GM12878 (cell line): Measurements from ENCODE around the gene GMDS. TPM values are rescaled to one million over a fixed set of nuclear protein-coding genes. Genes with fewer than 3 reads are reported as not detected.
A peak's percentile ranks its signal among the peaks of the same experiment; 100 is the strongest.

ENCODE experiments used
- ATF7 ChIP-seq: fragments of 450-650 bp; IDR thresholded peaks from 2 replicates; pipeline ENCODE4 v1.6.1; 2016; ENCODE audit warnings: low read depth, mild to moderate bottlenecking
- BCLAF1 ChIP-seq: fragments of 450-650 bp; IDR thresholded peaks from 2 replicates; pipeline ENCODE4 v1.6.1; 2017; ENCODE audit warnings: antibody characterized with exemption, mild to moderate bottlenecking, moderate library complexity
- BMI1 ChIP-seq: fragments of 450-650 bp; IDR thresholded peaks from 2 replicates; pipeline ENCODE4 v1.6.1; 2016; ENCODE audit warnings: mild to moderate bottlenecking, moderate library complexity, borderline replicate concordance
- CBFB ChIP-seq: IDR thresholded peaks from 2 replicates; pipeline ENCODE4 v1.6.1; 2016; ENCODE audit warnings: antibody characterized with exemption, low read depth
- CUX1 ChIP-seq: IDR thresholded peaks from 2 replicates; pipeline ENCODE4 v1.6.1; 2012; ENCODE audit warnings: improper control_type of control experiment, low read depth, low read length; ENCODE audit not compliant: insufficient replicate concordance
- DPF2 ChIP-seq: fragments of 450-650 bp; IDR thresholded peaks from 2 replicates; pipeline ENCODE4 v1.6.1; 2017; ENCODE audit warnings: mild to moderate bottlenecking
- EP300 ChIP-seq, 2 experiments: fragments of 150-350 bp in 1 of 2; IDR thresholded peaks; 2 replicates each; pipeline ENCODE4 v1.6.1; 2011 to 2012; ENCODE audit warnings: low read depth in 2 of 2, low read length in 2 of 2, borderline replicate concordance in 1 of 2, improper control_type of control experiment in 1 of 2, inconsistent platforms in 1 of 2; ENCODE audit not compliant: control insufficient read depth in 1 of 2
- MEF2B ChIP-seq: fragments of 450-650 bp; IDR thresholded peaks from 2 replicates; pipeline ENCODE4 v1.6.1; 2018; ENCODE audit warnings: mild to moderate bottlenecking, moderate library complexity; ENCODE audit not compliant: partially characterized antibody, poor library complexity, severe bottlenecking
- MLLT1 ChIP-seq: fragments of 450-650 bp; IDR thresholded peaks from 2 replicates; pipeline ENCODE4 v1.6.1; 2016; ENCODE audit warnings: mild to moderate bottlenecking
- MTA2 ChIP-seq: fragments of 450-650 bp; IDR thresholded peaks from 2 replicates; pipeline ENCODE4 v1.6.1; 2016; ENCODE audit warnings: low read depth, mild to moderate bottlenecking, moderate library complexity
- MYB ChIP-seq: fragments of 150-350 bp; IDR thresholded peaks from 2 replicates; pipeline ENCODE4 v1.6.1; 2014; ENCODE audit warnings: mild to moderate bottlenecking, low read depth, low read length, borderline replicate concordance
- NBN ChIP-seq: fragments of 450-650 bp; IDR thresholded peaks from 2 replicates; pipeline ENCODE4 v1.6.1; 2016
- NFXL1 ChIP-seq: fragments of 450-650 bp; IDR thresholded peaks from 2 replicates; pipeline ENCODE4 v1.6.1; 2017; ENCODE audit warnings: antibody characterized with exemption, mild to moderate bottlenecking, borderline replicate concordance
- PAX5 ChIP-seq: IDR thresholded peaks from 2 replicates; pipeline ENCODE4 v1.6.1; 2011; ENCODE audit warnings: low read depth, low read length, borderline replicate concordance
- SKIL ChIP-seq: fragments of 450-650 bp; IDR thresholded peaks from 2 replicates; pipeline ENCODE4 v1.6.1; 2017; ENCODE audit warnings: mild to moderate bottlenecking, low read depth, inconsistent platforms; ENCODE audit not compliant: poor library complexity, severe bottlenecking
- WRNIP1 ChIP-seq: IDR thresholded peaks from 2 replicates; pipeline ENCODE4 v1.6.1; 2011; ENCODE audit warnings: low read depth, low read length, improper control_type of control experiment, borderline replicate concordance
- polyA plus RNA-seq, 11 experiments: library from polyadenylated mRNA; depleted of rRNA in 4 of 11; unstranded in 6 of 11; stranded (reverse) in 5 of 11; fragments of >200 nt; fragmentation: Nextera tagmentation in 4 of 11; fragmentation: Illumina TruSeq in 1 of 11; extraction: Ambion mirVana in 4 of 11; extraction: Trizol in 1 of 11; gene quantifications; 1 replicate in 1 of 11; 2 replicates in 10 of 11; pipeline versions ENCODE4 v1.2.1 to v1.2.3, GENCODE V29; 2011 to 2016; ENCODE audit warnings: inconsistent platforms in 2 of 11, missing spikeins in 2 of 11, low read depth in 1 of 11
- total RNA-seq, 4 experiments: library from RNA; depleted of rRNA in 3 of 4; stranded (reverse); fragments of >200 nt in 3 of 4; fragmentation: Illumina TruSeq in 1 of 4; extraction: Trizol in 1 of 4; gene quantifications; 2 replicates each; pipeline versions ENCODE4 v1.2.1 to v1.2.3, GENCODE V29; 2013 to 2021

GMDS gene
- total and polyA plus RNA-seq, 10 of the 15 experiments (the other 5 are each of a cell fraction or from before 2014, with no cell fraction given) = 0.61 to 53.8 (median 29.3) TPM

GRCh38 chr6:1577896-1578745 lies 667.3 kb downstream of the GMDS start (continued):
- TF ChIP-seq MEF2B (peak; percentile 52), BMI1 (no peak; the same call in 1 of the 2 replicates), NBN (0 out of 2 replicates have a peak, but pooled peaks have one; percentile 51), MYB (no peak), MLLT1 (peak; percentile 62; the same call in 1 of the 2 replicates), ATF7 (peak; percentile 37; the same call in 1 of the 2 replicates), NFXL1 (no peak), DPF2 (peak; percentile 84), SKIL (peak; percentile 17), CUX1 (peak; percentile 91), MTA2 (peak; percentile 82), EP300 (IDR thresholded peaks at IDR 0.05; ENCODE audit: borderline replicate concordance in 1 of 2, control insufficient read depth in 1 of 2, low read depth in 2 of 2, low read length in 2 of 2) (peak; percentile 37 to 52; a peak in 2 of 4 replicates), BCLAF1 (no peak), WRNIP1 (no peak), CBFB (peak; percentile 47; the same call in 1 of the 2 replicates), PAX5 (peak; percentile 83)
- TF ChIP-seq, all 136 proteins: peak for 20
